Epithelial cell of proximal tubule (primary cell): ENCODE results near the gene ZNRF4. TPM values are rescaled to one million over a fixed set of nuclear protein-coding genes. Genes with fewer than 3 reads are reported as not detected.

Experiments
- DNase-seq: peaks from one replicate; pipeline ENCODE4 v3.0.0-alpha.2; 2011; ENCODE audit warnings: low read depth
- H3K4me3 ChIP-seq: 2 replicates; pipeline ENCODE4 v1.5.1; 2011; ENCODE audit warnings: low read depth, mild to moderate bottlenecking, low read length
- total RNA-seq: library from RNA; depleted of rRNA; stranded (reverse); fragments of >200 nt; gene quantifications from 2 replicates; pipeline ENCODE4 v1.2.3, GENCODE V29; 2015
- TF ChIP-seq, protein P1 (sequence below): conservative IDR thresholded peaks from 2 replicates; pipeline ENCODE4 v1.5.1; 2012; ENCODE audit warnings: low read depth, mild to moderate bottlenecking, low read length

ZNRF4 gene
- total RNA-seq, 1 donor from 2014 or later, result not detected

- H3K4me3 ChIP-seq, result no peak overlapping the region
- TF ChIP-seq, protein P1, sequence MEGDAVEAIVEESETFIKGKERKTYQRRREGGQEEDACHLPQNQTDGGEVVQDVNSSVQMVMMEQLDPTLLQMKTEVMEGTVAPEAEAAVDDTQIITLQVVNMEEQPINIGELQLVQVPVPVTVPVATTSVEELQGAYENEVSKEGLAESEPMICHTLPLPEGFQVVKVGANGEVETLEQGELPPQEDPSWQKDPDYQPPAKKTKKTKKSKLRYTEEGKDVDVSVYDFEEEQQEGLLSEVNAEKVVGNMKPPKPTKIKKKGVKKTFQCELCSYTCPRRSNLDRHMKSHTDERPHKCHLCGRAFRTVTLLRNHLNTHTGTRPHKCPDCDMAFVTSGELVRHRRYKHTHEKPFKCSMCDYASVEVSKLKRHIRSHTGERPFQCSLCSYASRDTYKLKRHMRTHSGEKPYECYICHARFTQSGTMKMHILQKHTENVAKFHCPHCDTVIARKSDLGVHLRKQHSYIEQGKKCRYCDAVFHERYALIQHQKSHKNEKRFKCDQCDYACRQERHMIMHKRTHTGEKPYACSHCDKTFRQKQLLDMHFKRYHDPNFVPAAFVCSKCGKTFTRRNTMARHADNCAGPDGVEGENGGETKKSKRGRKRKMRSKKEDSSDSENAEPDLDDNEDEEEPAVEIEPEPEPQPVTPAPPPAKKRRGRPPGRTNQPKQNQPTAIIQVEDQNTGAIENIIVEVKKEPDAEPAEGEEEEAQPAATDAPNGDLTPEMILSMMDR, result no peak
- DNase-seq, result no peak
Observed at GRCh38 chr19:5458420-5458819, 3.2 kb downstream of the ZNRF4 start.

DNA sequence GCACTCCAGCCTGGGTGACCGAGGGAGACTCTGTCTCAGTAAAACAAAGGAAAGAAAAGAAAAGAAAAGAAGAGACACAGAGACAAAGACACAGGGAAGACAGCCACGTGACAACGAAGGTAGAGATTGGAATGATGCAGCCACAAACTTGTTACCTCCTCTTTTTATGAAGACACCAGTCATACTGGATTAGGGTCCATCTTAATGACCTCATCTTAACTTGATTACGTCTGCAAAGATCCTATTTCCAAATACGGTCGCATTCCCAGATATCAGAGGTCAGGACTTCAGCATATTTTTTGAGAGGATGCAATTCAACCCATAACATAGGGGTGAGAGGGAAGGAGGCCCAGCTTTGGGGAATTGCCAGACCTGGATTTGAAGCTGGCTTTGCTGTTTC lies 4.1 kb downstream of the ZNRF4 start:
- TF ChIP-seq, protein P1, result no peak
- DNase-seq, result no peak
- no peak overlapping the region for H3K4me3 ChIP-seq

GRCh38 chr19:5460748-5461147 lies 5.5 kb downstream of the ZNRF4 start:
- TF ChIP-seq, protein P1, result no peak
- H3K4me3 ChIP-seq, result no peak overlapping the region
- no peak for DNase-seq

DNA sequence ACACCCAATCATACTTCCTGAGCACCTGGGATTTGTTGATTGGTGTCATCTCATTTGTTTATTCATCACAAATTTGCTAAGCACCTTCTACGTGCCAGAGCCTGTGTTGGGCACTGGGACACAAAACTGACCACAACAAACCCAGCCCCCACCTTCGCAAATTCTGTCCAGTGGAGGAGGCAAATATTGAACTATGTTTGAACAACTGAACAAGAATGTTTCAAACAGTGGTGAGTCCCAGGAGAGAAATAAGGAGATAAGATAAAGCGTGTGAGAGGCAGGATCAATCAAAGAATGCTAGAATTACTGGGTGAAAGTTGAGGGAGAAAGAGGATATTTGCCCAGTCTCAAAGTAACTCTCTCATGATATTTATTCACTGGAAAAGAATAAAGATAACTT lies 8.7 kb downstream of the ZNRF4 start:
- TF ChIP-seq, protein P1, result no peak
- no peak for DNase-seq
- no peak overlapping the region for H3K4me3 ChIP-seq

DNA sequence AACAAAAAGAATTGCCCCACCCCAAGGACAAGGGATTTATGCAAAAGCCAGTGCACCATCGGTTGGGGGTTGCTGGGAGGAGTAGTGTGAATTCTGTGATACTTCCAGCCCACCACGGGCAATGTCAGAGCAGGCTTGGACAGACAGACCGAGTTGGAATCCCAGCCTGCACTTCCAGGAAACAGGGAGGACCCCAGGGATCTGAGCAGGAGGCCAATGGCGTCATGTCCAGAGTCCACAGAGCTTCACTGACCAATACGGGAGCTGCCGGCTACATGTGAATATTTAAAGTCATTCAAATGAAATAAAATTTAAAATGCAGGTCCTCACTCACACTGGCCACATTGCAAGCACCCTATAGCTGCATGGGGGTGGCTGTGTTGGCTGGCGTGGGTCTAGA lies 10.9 kb downstream of the ZNRF4 start:
- TF ChIP-seq, protein P1, result no peak
- DNase-seq, result no peak
- H3K4me3 ChIP-seq, result no peak overlapping the region

DNA sequence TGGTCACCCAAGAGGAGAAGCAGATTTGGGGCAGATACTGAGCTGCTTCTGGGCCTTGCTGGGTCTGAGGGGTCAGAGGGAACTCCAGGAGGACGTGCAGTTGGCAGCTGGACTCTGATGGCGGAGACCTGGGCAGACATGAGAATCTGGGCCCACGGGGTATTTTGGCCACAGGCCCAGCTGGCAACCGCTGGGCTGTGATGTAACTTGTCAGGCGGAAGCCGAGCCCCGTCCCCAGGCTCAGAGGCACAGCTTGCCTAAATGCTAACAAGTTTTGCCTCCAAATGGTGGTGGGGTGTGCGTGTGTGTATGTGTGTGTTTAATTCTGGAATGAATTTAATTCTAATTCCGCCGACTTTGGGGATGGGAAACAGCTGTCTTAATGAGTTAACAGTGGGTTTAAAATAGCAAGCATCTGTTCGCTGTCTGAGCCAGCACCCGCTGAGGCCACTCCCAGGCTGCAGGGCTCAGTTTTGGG lies 11.6 kb downstream of the ZNRF4 start:
- H3K4me3 ChIP-seq, result no peak overlapping the region
- DNase-seq, result no peak
- TF ChIP-seq, protein P1, result no peak

GRCh38 chr19:5470264-5470671 lies 15.1 kb downstream of the ZNRF4 start:
- TF ChIP-seq, protein P1, result no peak
- DNase-seq, result no peak

More at GRCh38 chr19:5470264-5470671, 15.1 kb downstream of the ZNRF4 start:
- no peak overlapping the region for H3K4me3 ChIP-seq
